HG03108 (cell line): ENCODE data around the gene CEND1.

Experiments
- ATAC-seq: cut with Tn5 transposase; IDR thresholded peaks from one replicate; pipeline ENCODE4 v1.9.1; 2021; ENCODE audit warnings: moderate library complexity; ENCODE audit not compliant: unreplicated experiment

CEND1 gene

DNA sequence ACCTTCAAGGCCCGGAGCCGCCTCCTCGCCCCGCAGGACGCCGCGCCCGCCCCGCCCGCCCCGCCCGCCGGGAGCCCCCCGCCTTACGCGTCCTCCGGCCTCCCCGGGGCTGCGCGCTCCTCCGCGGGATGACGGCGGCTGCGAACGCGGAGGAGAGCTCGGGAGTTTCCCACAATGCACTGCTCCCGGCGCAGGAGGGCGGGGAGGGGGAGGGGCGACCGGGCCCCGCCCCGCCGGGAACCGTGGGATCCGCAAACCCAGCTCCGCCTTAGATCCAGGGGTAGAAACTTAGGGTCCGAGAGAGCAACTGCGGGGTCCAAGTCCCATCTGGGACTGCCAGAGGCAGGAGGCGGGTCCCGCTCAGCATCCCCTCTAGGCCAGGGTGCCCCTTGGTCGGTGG is at the start of gene CEND1:
CEND1 (minus strand) TSS at position 148 of the 400 bp plus-strand sequence. CDS start 1,514 bp downstream, outside the sequence.
- ATAC-seq = no peak

DNA sequence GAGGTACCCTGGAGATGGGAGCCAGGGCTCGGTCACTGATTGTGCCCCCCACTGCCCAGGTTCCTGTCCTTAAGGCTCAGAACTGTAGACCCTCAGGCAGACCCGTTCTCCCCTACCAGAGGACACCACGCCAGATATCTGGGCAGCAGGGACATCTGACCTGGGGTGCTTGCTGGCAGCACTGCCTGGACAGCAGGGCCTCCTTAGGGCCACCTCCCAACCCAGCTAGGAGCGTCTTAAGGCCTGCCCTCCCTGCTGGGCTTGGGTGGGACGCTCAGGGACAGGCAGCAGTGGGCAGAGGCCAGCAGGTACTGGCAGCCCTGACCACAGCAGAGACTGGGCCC is 49.4 kb upstream of the CEND1 start:
- no peak for ATAC-seq

DNA sequence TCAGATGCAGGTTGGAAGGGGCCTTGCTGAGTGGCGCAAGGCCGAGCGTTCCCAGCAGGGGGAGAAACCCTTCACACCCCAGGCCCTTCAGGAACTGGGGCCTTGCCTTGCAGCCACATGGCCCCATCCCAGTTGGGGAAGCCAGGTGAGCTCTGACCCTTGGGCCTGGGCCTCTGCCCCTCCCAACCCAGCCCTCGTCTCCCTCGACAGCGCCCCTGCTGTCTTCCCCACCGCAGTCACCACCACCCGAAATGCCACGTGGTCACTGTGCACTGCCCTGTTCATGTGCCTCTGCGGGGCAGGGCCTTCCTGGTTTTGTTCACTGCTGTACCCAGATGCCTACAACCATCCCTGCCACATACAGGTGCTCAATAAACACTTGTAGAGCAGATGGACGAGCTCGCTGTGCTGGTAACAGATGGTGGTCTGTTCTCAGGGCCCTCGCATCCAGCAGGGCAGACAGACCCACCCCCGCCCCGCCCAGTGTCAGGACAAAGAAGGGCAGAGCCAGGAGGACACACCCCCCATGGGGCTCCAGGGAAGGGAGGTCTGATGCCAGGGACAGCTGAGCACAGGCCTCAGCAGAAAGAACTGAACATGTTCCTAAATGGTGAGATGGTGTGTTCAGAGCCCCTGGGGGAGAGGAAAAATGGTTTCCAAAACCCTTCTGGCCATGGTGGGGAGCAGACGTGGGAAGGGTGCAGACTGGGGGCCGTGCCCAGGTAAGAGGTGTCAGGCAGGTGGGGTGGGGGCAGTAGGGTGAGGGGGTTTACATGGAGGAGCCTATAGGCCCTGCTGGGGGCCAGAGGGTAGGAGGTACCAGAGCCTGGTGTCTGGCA is 48.8 kb upstream of the CEND1 start:
- no peak for ATAC-seq

DNA sequence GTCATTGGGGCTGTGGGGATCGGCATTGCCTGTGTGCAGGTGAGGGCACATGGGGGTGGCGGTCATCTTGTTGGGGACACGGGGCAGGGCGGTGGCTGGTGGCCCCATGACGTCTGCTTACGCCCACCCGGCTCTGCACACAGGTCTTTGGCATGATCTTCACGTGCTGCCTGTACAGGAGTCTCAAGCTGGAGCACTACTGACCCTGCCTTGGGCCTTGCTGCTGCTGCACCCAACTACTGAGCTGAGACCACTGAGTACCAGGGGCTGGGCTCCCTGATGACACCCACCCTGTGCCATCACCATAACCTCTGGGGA is 48.1 kb upstream of the CEND1 start:
- ATAC-seq = no peak

DNA sequence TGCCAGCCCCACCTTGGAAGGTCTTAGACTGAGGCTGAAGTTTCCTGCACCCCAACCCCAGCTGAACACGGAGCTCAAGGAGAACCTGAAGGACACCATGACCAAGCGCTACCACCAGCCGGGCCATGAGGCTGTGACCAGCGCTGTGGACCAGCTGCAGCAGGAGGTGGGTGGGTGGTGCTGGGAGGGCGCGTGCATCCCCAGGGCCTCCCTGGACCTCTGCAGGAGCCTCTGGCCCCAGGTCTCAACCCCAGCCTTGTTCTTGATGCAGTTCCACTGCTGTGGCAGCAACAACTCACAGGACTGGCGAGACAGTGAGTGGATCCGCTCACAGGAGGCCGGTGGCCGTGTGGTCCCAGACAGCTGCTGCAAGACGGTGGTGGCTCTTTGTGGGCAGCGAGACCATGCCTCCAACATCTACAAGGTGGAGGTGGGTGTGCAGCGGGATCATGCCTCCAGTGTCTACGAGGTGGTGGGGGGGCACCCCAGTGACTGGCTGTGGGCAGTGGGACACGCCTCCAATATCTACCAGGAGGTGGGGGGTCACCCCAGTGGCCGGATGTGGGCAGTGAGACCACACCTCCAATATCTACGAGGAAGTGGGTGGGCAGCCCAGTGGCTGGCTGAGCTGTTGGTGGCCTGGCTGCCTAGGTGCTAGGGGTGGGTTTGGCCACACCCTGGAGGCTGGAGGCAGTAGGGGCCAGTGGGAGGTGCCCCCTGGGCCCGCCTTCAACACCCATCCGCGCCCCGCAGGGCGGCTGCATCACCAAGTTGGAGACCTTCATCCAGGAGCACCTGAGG is 47.5 kb upstream of the CEND1 start:
- ATAC-seq = no peak

DNA sequence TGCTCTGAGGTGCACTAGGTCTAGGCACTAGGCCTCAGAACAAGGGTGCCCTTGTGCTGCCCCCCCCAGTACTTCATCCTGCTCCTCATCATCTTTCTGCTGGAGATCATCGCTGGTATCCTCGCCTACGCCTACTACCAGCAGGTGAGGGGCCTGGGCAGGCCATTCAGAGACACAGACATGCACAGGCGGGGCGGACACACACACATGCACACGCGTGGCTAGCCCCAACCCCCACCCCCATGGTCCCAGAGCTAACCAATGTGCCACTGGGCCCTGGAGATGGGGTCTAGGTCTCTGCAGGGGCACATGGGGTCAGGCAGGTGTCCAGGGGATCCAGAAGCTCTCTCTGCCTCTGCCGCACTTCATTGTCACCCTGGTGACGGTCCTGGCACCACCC is 46.8 kb upstream of the CEND1 start:
- ATAC-seq = no peak

DNA sequence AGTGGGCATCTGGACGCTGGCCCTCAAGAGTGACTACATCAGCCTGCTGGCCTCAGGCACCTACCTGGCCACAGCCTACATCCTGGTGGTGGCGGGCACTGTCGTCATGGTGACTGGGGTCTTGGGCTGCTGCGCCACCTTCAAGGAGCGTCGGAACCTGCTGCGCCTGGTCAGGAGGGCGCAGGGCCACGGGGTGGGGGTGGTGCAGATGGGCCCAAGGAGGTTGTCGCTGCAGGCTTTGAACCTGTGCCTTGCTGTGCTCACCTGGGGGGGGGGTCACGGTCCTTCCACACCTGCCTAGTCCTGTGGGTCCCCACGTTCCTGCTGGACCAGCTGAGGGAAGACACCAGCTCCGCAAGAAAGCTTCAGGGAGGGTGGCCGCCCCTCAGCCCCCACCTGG is 46.4 kb upstream of the CEND1 start:
- ATAC-seq = no peak

DNA sequence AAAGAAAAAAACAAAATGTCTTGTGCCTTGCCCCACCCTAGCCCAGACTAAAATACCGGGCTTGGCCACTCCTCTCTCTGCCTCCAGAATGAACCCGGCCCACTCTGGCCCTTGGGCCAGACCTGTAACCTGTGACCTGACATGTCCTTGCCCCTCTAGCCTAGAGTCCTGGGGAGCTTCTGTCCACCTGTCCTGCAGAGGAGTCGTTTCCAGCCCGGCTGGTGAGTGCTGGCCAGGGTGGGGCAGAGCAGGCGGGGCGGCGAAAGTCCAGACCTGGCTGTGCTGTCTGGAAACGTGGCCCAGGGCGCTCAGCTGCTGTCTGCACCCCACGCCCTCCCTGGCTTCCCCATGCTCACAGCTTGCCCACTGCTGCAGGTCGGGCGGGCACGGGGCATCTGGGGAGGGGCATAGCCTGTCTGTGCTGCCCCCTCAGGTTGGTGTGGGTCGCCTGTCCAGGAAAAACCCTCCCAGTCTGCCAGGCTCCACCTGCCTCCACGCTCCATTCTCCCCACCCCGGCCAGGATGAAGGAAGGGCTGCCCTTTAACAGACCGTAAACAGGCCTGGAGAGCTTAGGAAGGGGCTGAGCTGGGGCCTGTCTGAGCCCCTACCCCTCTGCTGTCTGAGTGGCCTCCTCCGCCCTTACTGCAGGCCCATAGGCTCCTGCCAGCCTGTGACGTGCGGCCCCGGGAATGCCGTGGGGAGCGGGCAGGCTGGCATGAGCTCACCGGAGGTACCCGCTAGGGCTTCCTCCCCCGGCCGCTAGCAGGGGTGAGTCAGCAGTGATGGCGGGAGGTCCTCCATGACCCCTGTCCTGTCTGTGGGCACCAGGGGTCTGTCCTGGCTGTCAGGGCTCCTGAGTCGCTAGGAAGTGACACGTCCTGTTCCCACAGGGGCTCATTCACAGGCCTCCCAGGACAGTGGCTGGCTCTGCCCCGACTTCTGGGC is 44.8 kb upstream of the CEND1 start:
- no peak for ATAC-seq

DNA sequence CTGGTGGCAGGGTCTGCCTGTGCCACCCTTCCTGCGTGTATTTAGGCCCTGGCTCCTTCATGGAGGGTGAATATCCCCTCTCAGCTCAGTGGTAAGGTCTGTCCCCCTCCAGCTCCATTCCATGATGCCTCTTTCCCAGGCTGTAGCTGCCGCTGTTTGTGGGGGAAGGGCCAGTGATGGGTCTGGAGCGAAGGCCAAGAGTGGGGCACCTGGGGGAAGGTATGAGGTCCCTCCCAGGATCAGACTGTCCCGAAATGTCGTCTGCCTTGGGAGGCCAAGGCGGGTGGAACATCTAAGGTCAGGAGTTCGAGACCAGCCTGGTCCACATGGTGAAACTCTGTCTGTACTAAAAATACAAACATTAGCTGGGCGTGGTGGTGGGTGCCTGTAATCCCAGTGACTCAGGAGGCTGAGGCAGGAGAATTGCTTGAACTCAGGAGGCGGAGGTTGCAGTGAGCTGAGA is 44.0 kb upstream of the CEND1 start:
- ATAC-seq = no peak

DNA sequence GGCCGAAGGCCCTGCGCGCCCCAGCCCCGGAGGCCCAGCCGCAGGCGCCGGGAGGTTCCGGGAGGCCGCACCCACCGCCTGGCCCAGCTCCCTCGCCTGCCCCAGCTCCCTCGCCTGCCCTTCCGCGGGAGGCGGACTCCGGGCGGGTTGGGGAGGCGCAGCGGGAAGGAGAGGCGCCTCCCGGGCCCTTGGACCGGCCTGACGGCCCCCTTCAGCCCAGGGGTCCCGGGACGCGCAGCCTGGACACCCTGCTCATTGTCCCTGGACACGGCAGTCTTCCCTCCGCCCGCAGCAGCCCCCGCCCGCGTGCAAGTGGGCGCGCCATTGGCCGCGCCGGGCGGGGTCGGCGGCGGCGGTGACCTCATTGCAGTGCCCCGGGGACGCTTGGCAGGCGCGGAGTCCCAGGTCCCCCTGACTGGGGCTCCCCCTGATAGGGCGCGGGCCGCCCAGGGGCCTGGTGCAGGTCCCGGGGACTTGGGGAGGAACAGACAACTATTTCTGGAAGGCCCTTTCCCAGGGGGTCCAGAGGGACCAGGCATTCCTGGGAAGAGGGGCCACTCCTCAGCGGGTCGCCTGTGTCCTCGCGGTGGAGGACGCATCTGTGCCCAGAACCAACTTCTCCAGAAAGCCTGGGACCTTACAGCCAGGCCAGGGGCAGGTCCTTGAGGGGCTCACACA is 43.4 kb upstream of the CEND1 start:
- no peak for ATAC-seq

DNA sequence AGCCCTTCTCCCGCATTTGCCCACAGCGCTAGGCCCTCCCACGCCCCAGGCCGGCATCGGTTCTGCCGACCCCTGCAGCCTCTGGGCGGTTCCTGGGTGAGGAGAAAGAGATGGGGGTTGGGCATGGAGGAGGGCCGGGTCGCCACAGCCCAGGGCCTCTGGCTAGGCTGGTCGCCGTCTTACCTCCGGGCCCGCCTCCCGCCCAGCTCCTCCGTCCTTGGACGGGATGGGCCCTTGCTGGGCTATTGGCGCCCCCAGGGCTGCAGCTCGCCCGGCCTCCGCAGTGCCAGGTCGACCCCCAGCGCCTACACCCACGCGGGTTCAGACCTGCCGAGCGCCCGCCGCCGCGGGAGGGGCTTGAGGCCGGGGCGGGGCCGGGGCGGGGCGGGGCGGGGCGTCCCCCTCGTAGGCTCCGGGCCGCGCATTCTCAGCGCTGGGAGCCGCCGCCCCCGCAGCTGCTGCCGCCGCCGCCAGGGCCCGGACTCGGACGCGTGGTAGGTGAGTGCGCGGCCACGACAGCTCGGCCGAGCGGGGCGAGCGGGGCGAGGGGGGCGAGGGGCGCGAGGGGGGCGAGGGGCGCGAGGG is 42.7 kb upstream of the CEND1 start, which contains the start of gene CD151:
CD151 (plus strand) TSS at position 424 of the 585 bp plus-strand sequence. CDS start 3,118 bp downstream, outside the sequence.
- ATAC-seq = peak; percentile 29

DNA sequence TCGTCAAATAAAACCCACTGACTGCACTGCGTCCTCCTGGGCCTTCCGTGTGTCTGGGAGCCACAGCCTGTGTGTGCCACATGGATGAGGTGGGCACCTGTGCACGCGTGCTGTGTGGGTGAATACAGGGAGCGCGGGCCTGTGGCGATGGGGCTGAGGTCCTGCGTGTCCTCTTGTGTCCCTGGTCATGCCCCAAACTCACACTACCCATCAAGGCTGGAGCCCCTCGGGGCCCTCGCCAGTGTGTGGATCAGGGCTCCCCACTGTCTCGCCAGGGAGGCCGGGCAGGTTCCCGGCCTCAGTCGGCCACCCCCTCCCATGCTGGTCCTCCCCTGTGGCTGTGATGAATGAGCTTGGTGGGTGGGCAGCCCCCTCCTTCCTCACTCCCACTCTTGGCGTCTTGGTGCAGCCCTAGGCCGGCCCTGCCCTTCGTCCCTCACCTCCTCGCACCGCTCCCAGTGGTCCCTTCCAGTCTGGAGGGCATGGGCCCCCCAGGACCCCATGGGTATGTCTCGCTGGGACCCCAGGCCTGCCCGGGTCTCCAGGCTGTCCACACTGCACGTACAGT is 42.2 kb upstream of the CEND1 start:
- no peak for ATAC-seq

DNA sequence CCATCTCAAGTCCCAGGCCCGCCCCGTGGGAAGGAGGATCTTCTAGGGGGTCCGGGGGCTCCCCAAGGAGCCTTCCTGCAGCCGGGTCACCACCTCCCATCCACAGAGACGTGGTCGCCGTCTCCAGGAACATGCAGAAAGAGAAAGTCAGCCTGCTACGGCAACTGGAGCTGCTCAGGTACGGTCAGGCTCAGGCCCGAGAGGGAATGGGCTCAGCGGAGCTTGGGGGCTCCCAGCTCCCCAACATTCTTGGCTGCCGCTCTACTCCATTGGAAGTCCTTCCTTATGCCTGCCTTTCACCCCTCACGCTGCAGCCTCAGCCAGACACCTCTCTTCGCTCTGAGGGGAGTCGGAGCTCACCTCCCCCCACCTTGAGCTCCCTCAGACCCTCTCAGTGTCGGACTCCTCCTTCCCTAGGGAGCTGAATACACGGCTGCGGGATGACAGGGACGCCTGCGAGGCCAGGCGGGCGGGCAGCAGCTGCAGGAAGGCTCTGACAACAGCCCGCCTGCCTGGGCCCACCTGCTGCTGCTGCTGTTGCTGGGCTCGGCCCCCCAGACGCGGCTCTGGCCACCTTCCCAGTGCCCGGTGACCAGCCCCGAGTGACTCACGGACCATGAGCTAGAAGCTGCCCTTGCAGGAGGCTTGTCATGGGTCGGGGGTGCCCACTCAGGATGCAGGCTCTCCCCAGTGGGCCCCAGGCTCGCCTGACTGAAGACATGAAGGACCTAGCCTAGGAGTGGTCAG is 41.4 kb upstream of the CEND1 start:
- no peak for ATAC-seq

DNA sequence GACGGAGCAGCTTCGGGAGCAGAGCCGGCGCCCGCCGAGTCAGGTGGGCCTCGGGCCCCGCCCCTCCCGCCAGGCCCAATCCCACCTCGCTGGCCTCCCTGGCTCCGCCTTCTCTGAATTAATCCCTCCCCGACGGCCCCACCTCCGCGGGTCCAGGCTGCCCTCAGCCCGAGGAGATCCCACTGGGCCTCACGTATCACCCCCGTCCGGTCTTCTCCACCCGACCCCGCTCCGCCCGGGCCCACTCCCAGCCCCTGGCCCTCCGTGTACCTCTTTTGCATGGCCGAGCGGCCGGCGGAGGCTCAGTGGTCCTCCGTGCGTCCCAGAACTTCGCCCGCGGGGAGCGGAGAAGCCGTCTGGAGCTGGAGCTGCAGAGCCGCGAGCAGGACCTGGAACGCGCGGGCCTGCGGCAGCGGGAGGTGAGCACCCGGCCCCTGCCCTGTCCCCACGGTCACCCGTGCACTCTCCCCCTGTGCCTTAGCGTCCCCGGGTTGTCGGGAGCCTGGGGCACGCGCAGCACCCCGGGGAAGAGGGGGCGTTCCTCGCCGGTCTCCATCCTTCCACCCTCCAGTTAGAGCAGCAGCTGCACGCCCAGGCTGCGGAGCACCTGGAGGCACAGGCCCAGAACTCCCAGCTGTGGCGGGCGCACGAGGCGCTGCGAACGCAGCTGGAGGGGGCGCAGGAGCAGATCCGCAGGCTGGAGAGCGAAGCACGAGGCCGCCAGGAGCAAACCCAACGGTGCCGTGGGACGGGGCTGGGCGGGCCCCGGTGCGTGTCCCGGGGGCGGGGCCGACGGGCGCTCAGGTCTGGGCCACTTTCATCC is 40.6 kb upstream of the CEND1 start:
- ATAC-seq = peak; percentile 26

DNA sequence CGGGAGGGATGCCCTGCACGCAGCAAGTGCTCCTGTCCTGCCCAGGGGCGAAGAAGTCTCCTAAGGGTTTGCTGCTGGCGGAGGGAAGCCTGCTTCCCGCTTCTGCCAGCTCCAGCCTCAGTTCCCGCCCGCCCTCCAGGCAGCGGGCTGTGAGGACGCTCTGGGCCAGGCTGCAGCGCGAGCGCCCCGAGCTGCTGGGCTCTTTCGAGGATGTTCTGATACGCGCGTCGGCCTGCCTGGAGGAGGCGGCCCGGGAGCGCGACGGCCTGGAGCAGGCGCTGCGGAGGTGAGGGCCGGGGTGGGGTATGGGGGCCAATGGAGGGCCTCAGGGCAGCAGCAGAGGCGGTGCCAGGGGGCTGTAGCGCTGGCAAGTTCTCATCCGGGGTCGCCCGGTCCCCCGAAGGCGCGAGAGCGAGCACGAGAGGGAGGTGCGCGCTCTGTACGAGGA is 40.0 kb upstream of the CEND1 start:
- ATAC-seq = no peak

DNA sequence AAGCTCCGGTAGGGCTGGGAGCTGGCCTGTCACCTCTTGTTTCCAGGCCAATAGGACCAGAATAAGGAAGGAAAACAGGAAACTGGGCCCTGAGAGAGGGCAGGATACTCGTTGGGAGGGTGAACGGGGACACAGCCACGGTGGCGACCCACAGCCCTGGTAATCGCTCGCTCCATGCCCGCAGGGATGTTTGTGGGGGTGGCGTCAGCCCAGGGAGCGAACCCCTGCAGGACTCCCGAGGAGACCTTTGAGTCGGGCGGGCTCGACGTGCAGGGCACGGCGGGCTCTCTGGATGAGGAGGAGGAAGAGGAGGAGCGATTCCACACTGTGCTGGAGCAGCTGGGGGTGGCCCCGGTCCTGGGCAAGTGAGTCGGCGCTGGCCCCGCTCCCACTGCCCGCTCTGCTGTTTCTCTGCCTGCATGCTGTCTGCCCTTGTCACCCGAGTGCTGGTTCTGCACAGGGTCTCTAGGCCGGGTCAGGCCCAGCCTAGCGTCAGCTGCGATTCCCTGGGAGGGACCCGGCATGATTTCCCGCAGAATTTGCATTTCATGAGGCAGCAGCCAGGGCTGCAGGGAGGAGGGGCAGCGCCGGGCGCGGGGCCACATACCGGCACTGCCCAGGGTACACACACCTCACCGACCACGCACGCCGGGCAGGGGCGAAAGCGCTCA is 39.4 kb upstream of the CEND1 start:
- no peak for ATAC-seq

DNA sequence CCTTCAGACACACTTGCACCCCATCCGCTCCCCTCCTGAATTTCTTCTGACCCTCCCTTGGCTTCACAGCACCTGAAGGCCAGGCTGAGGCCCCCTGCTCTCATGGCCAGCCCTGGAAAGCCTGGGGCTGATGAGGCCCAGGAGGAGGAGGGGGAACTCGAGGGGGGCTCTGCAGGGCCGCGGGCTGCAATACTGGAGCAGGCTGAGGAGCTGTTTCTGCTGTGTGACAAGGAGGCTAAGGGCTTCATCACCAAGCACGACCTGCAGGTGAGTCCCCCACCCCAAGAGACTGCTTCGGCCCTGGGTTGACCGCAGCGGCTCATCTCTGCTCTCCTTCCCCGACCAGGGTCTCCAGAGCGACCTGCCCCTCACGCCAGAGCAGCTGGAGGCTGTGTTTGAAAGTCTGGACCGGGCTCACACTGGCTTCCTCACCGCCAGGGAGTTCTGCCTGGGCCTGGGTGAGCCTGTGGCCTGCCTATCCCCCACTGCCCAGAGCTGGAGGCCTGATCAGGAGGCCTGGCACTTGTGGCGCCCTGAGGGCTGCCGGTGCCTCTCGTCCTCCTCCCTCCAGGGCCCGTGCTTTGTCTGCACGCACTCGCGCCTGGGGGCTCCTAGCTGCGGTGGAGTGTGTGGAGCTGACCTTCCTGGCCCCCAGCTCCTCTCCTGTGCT is 38.8 kb upstream of the CEND1 start:
- no peak for ATAC-seq
